ENCODE results near the gene NRBP1.

Gene NRBP1

DNA sequence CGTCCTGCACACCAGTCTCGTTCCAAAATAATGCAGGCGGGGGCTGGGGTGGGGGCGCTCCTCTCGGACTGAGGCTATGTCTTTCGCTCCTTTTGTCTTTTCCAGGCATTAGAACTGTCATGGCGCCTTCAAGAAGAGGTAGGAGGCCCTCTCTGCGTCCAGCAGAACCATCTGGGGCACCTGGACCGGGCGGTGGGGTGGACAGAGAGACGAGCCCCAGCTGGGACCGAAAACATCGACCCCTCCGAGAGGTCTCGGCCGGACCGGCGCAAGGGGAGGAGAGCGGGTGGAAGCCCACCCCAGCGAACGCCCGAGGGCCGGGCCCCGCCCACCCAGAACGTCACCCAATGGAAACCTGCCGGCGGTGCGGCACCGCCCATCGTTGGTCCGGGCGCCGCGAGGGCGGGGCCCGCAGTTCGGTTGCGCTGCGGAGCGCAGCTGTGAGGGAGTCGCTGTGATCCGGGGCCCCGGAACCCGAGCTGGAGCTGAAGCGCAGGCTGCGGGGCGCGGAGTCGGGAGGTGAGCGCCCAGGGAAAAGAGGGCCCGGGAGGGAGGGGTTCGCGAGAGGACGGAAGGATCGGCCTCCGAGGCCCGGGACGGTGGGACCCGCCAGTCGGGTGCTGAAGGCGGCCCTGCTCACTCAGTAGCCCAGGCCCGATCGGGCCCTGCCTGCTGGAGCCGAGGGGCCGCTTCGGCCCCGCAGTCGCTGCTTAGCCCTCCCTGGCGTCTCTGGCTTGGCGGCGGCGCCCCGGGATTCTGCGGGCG is at the start of gene NRBP1:
TSS of gene NRBP1 (plus strand) at position 419 of the 765 bp plus-strand sequence. CDS start 4,643 bp downstream, outside the sequence.
- DNase-seq (ENCODE audit: low spot score) = peak; percentile 84

GRCh38 chr2:27378809-27379290 is 49.6 kb upstream of the NRBP1 start:
- DNase-seq (ENCODE audit: low spot score) = no peak

DNA sequence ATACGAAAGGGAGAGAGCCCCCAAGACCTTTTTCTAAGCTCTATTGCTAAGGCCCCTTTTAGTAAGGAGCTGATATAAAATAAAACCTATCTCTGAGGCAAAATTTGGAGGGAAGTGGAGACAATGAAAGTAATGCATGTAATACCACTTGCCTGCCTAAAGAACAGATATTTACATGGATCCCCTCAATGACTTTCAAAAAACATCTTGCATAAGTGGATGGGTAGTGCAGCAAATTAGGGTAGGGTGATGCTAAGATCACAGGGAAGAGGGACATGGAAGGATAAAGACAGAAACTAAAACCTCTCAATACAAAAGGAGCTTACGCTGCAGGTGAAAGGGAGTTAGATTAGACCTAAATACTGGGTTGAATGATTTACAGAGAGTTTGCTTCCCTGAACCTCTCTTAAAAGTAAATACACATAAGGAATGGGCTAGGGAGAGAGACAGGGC is 49.0 kb upstream of the NRBP1 start:
- DNase-seq (ENCODE audit: low spot score) = no peak

DNA sequence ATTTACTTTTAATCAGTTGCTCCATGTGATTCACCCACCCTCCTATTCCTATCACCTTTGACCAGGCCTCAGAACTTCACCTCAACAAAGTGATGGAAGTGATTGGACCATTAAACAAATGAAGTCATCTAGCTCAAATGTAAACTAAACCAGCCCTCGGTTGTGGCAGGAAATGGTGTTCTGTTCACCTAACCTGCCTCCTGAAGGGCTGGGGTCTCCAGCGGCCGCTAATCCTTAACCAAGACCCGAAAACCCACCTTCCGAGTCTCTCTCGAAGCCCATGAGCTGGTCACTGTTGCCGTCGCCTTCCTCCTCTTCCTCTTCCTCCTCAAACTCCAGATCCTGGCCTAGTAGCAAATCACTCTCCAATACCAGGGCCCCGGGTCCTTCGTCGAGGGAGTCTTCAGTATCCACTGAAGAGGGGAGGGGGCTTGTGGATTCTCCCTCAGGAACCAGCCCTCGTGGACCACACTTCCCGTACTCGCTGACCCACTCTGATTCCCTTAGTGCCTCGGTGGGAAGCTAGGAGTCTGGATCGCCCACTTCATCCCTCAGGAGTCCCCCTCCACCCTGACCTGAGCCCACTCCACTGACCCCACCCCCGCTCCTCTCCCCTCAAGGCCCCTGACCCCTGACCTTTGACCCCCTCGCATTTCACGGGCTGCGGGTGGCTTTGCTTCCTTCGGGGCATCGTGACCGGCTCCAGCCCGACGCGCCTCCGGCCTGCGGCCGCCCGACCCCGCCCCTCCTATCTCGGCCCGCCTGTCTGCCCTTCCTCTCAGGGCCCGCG is 48.4 kb upstream of the NRBP1 start:
- no peak for DNase-seq (ENCODE audit: low spot score)

GRCh38 chr2:27380626-27381545 is 47.5 kb upstream of the NRBP1 start, which contains the start of gene ZNF513:
Gene ZNF513 (minus strand): TSS chr2:27380734. CDS start chr2:27380526, 208 bp downstream.
- peak; percentile 82 for DNase-seq (ENCODE audit: low spot score)

DNA sequence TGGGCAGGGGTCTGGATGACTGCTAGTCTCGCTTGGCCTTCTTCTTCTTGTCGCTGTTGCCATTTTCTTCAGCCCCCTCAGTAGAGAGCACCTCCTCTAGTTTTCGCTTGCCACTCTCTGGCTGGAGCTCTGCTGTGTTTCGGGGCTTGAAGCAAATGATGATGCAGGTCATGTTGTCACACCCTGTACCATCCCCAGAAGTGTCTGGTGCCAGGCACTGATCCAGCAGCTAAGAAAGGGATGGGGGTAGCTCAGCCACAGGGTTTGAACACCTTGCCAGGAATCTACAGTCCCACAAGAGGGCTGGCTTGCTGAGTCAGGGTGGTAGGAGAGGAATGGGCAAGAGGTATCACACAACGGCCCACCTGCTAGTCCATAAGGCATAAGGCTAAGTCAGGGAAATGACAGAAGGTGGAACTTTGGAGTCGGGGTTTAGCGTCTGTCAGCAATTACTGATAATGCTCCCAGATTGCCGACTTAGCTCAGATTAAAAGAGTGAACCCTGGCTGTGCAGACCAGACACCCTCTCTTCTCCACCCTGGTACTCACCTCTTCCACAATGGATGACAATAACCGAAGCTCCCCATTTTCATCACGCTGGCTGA is 46.8 kb upstream of the NRBP1 start:
- DNase-seq (ENCODE audit: low spot score) = no peak

DNA sequence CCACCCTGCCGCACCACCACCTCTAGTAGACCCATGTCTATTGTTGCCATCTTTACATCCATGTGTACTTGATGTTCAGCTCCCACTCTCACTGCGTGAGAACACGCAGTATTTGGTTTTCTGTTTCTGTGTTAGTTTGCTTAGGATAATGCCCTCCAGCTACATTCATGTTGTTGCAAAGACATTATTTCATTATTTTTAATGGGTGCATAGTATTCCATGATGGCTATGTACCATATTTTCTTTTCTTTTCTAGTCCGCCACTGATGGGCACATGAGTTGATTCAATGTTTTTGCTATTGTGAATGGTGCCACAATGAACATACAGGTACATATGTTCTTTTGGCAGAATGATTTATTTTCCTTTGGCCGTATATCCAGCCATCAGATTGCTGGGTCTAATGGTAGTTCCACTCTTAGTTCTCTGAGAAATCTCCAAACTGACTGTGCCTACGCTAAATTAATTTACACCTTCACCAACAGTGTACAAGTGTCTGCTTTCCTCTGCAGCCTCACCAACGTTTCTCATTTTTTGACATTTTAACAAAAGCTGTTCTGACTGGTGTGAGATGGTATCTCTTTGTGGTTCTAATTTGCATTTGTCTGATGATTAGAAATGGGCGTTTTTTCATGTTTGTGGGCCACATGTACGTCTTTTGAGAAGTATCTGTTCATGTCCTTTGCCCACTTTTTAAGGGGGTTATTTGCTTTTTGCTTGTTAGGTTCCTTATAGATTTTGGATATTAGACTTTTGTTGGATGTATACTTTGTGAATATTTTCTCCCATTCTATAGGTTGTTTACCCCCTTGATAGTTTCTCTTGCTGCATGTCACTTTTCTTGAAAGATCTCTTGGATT is 37.4 kb upstream of the NRBP1 start:
- no peak for DNase-seq (ENCODE audit: low spot score)

DNA sequence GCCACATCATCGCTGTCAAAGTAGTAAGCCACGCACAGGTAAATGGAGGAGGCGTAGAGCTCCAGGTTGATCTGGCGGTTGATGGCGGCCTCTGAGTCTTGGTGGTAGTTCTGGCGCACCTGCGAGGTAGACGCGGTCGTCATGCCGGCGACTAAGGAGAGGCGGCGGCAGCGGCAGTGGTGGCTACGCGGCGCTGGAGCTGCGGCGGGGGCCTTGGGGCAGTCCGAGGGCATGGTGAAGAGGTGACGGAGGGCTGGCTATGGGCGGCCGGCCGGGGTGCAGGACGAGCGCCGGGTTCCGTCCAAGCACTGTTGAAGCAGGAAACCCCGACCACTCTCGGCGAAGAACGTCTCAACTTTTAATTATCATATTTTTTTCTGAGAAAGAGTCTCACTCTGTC is 35.2 kb upstream of the NRBP1 start:
- DNase-seq (ENCODE audit: low spot score) = no peak

DNA sequence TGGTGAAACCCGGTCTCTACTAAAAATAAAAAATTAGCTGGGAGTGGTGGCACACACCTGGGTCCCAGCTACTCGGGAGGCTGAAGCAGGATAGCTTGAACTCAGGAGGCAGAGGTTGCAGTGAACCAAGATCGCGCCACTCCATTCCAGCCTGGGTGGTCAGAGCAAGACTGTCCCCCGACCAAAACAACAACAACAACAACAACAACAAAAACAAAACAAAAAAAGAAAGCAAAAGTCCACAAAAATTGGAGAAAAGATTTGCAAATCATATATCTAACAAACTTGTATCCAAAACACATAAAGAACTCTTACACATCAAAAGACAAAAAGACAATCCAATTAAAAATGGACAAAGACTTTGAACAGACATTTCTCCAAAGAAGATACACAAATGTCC is 29.5 kb upstream of the NRBP1 start:
- DNase-seq (ENCODE audit: low spot score) = no peak

GRCh38 chr2:27400348-27401135 is 27.9 kb upstream of the NRBP1 start:
- DNase-seq (ENCODE audit: low spot score) = no peak

DNA sequence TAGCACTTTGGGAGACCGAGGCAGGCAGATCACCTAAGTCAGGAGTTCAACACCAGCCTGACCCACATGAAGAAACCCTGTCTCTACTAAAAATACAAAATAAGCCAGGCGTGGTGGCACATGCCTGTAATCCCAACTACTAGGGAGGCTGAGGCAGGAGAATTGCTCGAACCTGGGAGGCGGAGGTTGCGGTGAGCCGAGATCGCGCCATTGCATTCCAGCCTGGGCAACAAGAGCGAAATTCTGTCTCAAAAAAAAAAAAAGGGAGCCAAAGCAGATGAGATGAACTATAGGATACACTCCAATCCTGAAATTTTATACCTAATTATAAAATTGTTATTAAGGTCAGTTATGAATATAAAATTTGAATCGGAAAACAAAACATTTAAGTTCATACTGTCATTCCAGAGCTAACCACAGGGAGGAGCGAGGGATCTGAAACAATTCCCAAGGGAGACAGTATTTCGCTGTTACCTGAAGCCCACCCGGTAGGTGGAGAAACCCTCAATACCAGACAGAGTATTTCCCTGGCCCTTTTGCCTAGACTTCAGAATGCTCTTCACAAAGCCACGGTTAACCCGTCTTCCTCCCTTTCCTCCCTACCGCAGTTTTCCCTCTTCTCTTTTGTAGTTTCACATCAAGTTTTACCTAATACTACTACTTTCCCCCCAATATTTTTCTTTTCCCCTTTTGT is 20.5 kb upstream of the NRBP1 start:
- DNase-seq (ENCODE audit: low spot score) = peak; percentile 39

DNA sequence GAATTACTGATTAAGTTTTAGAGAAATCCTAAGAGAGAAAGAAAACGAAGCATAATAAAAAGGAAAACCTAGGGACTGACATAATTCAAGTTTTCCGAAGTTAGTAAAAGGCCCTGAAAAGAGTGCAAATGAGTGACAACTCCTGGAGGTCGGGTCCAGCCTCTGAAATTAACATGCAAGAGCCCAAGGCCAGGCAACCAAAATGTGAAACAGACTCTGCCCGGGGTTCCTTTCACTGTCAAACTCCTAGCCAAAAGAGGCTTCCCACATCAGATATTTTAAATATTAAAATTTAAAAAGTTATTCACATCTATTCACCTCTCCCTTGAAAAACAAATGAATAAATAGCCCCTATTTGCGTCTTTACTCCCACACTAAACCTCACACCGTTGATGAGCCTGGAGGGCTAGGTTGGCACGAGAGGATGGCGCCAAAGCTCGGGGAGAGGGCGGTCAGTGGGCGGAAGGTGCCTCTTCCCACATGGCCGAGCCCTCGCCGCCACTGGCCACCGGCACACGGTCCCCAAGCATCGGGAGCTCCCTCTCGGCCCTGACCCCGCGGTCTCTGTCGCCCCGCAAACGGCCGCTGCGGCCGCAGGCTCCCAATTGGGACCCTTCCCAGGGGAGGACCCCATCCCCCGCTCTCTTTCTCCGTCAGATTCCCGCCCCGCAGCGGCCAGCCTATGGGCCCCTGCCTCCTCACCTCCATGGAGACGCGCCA is 19.7 kb upstream of the NRBP1 start:
- DNase-seq (ENCODE audit: low spot score) = no peak

DNA sequence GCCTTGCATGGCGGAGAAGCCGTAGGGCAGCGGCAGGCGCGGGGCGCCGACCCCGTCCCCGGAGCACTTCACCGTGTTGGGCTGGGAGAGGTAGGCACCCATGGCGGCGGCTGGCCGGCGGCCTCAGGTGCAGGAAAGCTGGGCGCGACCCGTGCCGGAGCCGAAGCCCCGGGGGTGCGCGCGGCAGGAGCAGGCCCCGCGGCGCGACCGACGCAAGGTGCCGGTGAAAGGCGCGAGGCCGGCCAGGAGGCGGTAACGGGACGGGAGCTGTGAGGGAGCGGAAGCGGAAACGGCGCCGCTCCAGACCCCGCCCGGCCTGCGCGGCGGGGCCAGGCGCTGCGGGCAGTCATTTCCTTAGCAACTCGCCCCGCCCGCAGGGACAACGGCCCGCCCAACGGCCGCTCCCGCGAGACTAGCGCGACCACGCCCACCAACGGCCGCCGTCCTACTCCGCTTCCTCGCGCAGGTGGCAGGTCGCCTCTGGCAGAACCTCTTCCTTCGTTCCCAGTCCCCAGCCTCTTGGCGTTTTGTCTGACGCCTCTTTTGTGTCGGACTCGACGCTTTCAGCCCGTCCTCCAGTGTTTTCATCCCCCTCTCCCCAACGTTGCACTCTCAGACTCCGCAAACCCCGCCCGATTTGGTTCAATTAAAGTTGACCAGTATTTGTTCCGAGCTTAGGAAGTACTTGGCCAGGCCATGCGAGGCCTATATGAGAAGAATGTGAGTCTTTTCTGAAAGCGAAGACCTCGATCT is 18.9 kb upstream of the NRBP1 start, which contains the start of gene PPM1G:
TSS of gene PPM1G (minus strand) at position 271 of the 753 bp plus-strand sequence. CDS start at position 102, 169 bp downstream.
- peak; percentile 87 for DNase-seq (ENCODE audit: low spot score)

- no peak for DNase-seq (ENCODE audit: low spot score)
Measured at GRCh38 chr2:27412419-27413152, 15.8 kb upstream of the NRBP1 start.

- no peak for DNase-seq (ENCODE audit: low spot score)
Measured at GRCh38 chr2:27416151-27416550, 12.3 kb upstream of the NRBP1 start.

GRCh38 chr2:27420996-27421395 is 7.4 kb upstream of the NRBP1 start:
- no peak for DNase-seq (ENCODE audit: low spot score)

All from COLO829 (cell line).